HG02571 (cell line): ENCODE data around the gene ADGRE2.

Source experiments
- ATAC-seq: cut with Tn5 transposase; IDR thresholded peaks from one replicate; pipeline ENCODE4 v1.9.1; 2021; ENCODE audit warnings: mild to moderate bottlenecking, moderate library complexity; ENCODE audit not compliant: unreplicated experiment

ADGRE2 gene

GRCh38 chr19:14748601-14749000, 29.8 kb downstream of the ADGRE2 start:
- ATAC-seq = no peak

GRCh38 chr19:14746886-14747285, 31.5 kb downstream of the ADGRE2 start:
- no peak for ATAC-seq

GRCh38 chr19:14735915-14736314, 42.4 kb downstream of the ADGRE2 start:
- no peak for ATAC-seq

- ATAC-seq = no peak
These were observed 44.8 kb downstream of the ADGRE2 start for GRCh38 chr19:14733574-14733973.

GRCh38 chr19:14732510-14732909, 45.9 kb downstream of the ADGRE2 start:
- no peak for ATAC-seq

GRCh38 chr19:14731200-14731599, 47.2 kb downstream of the ADGRE2 start:
- ATAC-seq = no peak

- ATAC-seq = no peak
These were observed 49.8 kb downstream of the ADGRE2 start for GRCh38 chr19:14728595-14728994.

GRCh38 chr19:14722127-14722526, 56.2 kb downstream of the ADGRE2 start:
- ATAC-seq = no peak

GRCh38 chr19:14719162-14719561, 59.2 kb downstream of the ADGRE2 start:
- no peak for ATAC-seq

- ATAC-seq = no peak
These were observed 59.7 kb downstream of the ADGRE2 start for GRCh38 chr19:14718522-14719116.

GRCh38 chr19:14715841-14716240, 62.5 kb downstream of the ADGRE2 start:
- ATAC-seq = no peak

GRCh38 chr19:14704450-14704849, 73.9 kb downstream of the ADGRE2 start:
- no peak for ATAC-seq

- no peak for ATAC-seq
These were observed 74.5 kb downstream of the ADGRE2 start for GRCh38 chr19:14703833-14704232.

GRCh38 chr19:14700711-14701375, 77.5 kb downstream of the ADGRE2 start:
- ATAC-seq = no peak

GRCh38 chr19:14699641-14700040, 78.7 kb downstream of the ADGRE2 start:
- ATAC-seq = no peak

GRCh38 chr19:14695471-14695870, 82.9 kb downstream of the ADGRE2 start:
- ATAC-seq = no peak

GRCh38 chr19:14694641-14695266, 83.6 kb downstream of the ADGRE2 start:
- no peak for ATAC-seq

- peak; percentile 88 for ATAC-seq
These were observed 88.5 kb downstream of the ADGRE2 start, which contains the start of gene ZNF333 for GRCh38 chr19:14689598-14690503. TSS of gene ZNF333 (plus strand) at chr19:14690048. CDS start at chr19:14693492, 3,444 bp downstream.

- no peak for ATAC-seq
These were observed 91.9 kb downstream of the ADGRE2 start for GRCh38 chr19:14686411-14686810.

GRCh38 chr19:14683439-14683838, 94.9 kb downstream of the ADGRE2 start:
- no peak for ATAC-seq
